GM21529 (cell line): ENCODE measurements around the gene GALNT2.
A peak's percentile ranks its signal among the peaks of the same experiment; 100 is the strongest.

Source experiments
- ATAC-seq: cut with Tn5 transposase; IDR thresholded peaks from one replicate; pipeline ENCODE4 v1.9.1; 2021; ENCODE audit not compliant: unreplicated experiment

Gene GALNT2

GRCh38 chr1:230270559-230271281 is 203.7 kb downstream of the GALNT2 start:
- peak; percentile 57 for ATAC-seq

- ATAC-seq, result no peak
Observed at GRCh38 chr1:230271300-230272035, 204.4 kb downstream of the GALNT2 start.

GRCh38 chr1:230272557-230272956 is 205.5 kb downstream of the GALNT2 start:
- no peak for ATAC-seq

GRCh38 chr1:230273141-230273710 is 206.2 kb downstream of the GALNT2 start:
- no peak for ATAC-seq

- no peak for ATAC-seq
Observed at GRCh38 chr1:230274254-230274653, 207.2 kb downstream of the GALNT2 start.

GRCh38 chr1:230276401-230276800 is 209.4 kb downstream of the GALNT2 start:
- ATAC-seq, result no peak

- ATAC-seq, result no peak
Observed at GRCh38 chr1:230277201-230278025, 210.4 kb downstream of the GALNT2 start.

- ATAC-seq, result no peak
Observed at GRCh38 chr1:230278376-230278775, 211.3 kb downstream of the GALNT2 start.

GRCh38 chr1:230278871-230279582 is 212.0 kb downstream of the GALNT2 start:
- ATAC-seq, result no peak

- ATAC-seq, result no peak
Observed at GRCh38 chr1:230279583-230279945, 212.5 kb downstream of the GALNT2 start.

- no peak for ATAC-seq
Observed at GRCh38 chr1:230280054-230280795, 213.2 kb downstream of the GALNT2 start.

- no peak for ATAC-seq
Observed at GRCh38 chr1:230280906-230281413, 213.9 kb downstream of the GALNT2 start.

GRCh38 chr1:230281556-230281955 is 214.5 kb downstream of the GALNT2 start:
- ATAC-seq, result no peak

GRCh38 chr1:230282157-230282556 is 215.1 kb downstream of the GALNT2 start:
- peak; percentile 66 for ATAC-seq

GRCh38 chr1:230283678-230284077 is 216.6 kb downstream of the GALNT2 start:
- ATAC-seq, result no peak

GRCh38 chr1:230284891-230285290 is 217.9 kb downstream of the GALNT2 start:
- no peak for ATAC-seq

- no peak for ATAC-seq
Observed at GRCh38 chr1:230285351-230285750, 218.3 kb downstream of the GALNT2 start.

GRCh38 chr1:230286166-230286889 is 219.3 kb downstream of the GALNT2 start:
- ATAC-seq, result no peak

- no peak for ATAC-seq
Observed at GRCh38 chr1:230286890-230287269, 219.8 kb downstream of the GALNT2 start.
